Measurements from ENCODE around the gene IGSF9B. TPM values are rescaled to one million over a fixed set of nuclear protein-coding genes. Genes with fewer than 3 reads are reported as not detected.

IGSF9B gene
- total and polyA plus RNA-seq, 2 experiments from 2014 or later, result 0.30 to 0.65 TPM

DNA sequence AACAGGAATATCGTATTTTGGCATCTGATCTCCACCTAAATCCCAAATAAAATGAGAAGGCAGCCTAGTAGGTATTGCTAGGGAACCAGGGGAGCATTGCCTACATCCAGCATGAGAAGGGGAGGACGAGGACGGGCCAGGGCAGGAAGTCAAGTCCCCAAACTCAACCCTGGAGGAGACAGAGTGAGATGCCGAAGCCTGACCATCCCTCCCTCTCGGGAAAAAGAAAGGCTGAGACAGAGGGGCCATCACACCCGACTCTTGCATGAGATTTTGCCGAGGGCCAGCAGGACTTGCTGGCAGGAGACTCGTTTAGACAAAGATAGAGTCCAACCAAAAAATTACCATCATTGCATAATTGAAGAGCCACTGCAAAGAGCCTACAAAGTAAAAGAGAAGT is 61.2 kb downstream of the IGSF9B start:
- WGBS (ENCODE audit: low lambda C conversion rate, missing lambda C conversion rate), result 79% methylated on average over 8 of the region's 8 CpGs

DNA sequence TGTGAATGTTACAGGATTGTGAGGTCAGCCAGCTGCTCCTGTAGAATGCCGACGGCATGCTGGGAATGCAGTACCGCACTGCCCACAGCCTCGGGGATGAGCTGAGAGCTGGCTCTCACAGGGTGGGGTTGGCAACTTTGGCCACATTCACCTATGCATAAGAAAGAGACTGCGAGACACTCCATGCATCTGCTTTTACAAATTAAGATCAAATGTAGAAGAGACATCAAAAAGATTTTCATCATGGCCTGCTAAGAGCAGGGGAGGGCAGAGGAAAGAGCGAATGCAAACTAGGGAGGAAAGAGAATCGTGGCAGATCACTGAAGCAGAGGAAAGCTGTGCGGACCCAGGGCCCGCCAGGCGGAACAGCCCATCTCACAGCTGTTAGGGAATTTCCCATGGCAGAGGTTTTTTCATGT is 61.7 kb downstream of the IGSF9B start:
- DNase-seq (ENCODE audit: low spot score), result no peak
- H3K27ac ChIP-seq, result no peak overlapping the region
- H3K36me3 ChIP-seq (replicated peaks; ENCODE audit: insufficient read depth, low read depth), result no peaks in the 10 kb centered on the region
- 50% methylated on average over 10 of the region's 10 CpGs for WGBS (ENCODE audit: low lambda C conversion rate, missing lambda C conversion rate)
- no peaks in the 10 kb centered on the region for H3K9me3 ChIP-seq (ENCODE audit: low read depth)
- no peaks in the 10 kb centered on the region for H3K9me2 ChIP-seq (replicated peaks; ENCODE audit: insufficient read depth)
- no peak overlapping the region for H3K4me3 ChIP-seq
- H3K4me2 ChIP-seq, result no peak overlapping the region
- no peaks in the 10 kb centered on the region for H3K4me1 ChIP-seq (ENCODE audit: insufficient read depth)
- no peaks in the 10 kb centered on the region for H3K27me3 ChIP-seq
- no peak overlapping the region for H2AFZ ChIP-seq
- no peaks in the 10 kb centered on the region for H3K79me2 ChIP-seq
- TF ChIP-seq EZH2phosphoT487 (IDR thresholded peaks at IDR 0.05; ENCODE audit: low read depth, severe bottlenecking, unreplicated experiment) (no peak), EZH2 (IDR thresholded peaks at IDR 0.05; ENCODE audit: borderline replicate concordance) (no peak)
- TF ChIP-seq, protein P1, sequence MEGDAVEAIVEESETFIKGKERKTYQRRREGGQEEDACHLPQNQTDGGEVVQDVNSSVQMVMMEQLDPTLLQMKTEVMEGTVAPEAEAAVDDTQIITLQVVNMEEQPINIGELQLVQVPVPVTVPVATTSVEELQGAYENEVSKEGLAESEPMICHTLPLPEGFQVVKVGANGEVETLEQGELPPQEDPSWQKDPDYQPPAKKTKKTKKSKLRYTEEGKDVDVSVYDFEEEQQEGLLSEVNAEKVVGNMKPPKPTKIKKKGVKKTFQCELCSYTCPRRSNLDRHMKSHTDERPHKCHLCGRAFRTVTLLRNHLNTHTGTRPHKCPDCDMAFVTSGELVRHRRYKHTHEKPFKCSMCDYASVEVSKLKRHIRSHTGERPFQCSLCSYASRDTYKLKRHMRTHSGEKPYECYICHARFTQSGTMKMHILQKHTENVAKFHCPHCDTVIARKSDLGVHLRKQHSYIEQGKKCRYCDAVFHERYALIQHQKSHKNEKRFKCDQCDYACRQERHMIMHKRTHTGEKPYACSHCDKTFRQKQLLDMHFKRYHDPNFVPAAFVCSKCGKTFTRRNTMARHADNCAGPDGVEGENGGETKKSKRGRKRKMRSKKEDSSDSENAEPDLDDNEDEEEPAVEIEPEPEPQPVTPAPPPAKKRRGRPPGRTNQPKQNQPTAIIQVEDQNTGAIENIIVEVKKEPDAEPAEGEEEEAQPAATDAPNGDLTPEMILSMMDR (IDR thresholded peaks at IDR 0.05; ENCODE audit: poor library complexity), result no peak
- no peaks in the 10 kb centered on the region for H4K20me1 ChIP-seq (ENCODE audit: insufficient read depth, poor library complexity, severe bottlenecking)

More for the DNA sequence above, 61.2 kb downstream of the IGSF9B start:
- Histone ChIP-seq H3K9me2 (replicated peaks; ENCODE audit: insufficient read depth) (no peaks in the 10 kb centered on the region), H3K27me3 (no peaks in the 10 kb centered on the region), H4K20me1 (ENCODE audit: insufficient read depth, poor library complexity, severe bottlenecking) (no peaks in the 10 kb centered on the region), H3K4me2 (no peak overlapping the region), H3K4me1 (ENCODE audit: insufficient read depth) (no peaks in the 10 kb centered on the region), H2AFZ (no peak overlapping the region), H3K36me3 (replicated peaks; ENCODE audit: insufficient read depth, low read depth) (no peaks in the 10 kb centered on the region), H3K27ac (no peak overlapping the region), H3K79me2 (no peaks in the 10 kb centered on the region), H3K4me3 (no peak overlapping the region), H3K9me3 (ENCODE audit: low read depth) (no peaks in the 10 kb centered on the region)
- DNase-seq (ENCODE audit: low spot score), result no peak
- TF ChIP-seq EZH2phosphoT487 (IDR thresholded peaks at IDR 0.05; ENCODE audit: low read depth, severe bottlenecking, unreplicated experiment), result no peak
- TF ChIP-seq, protein P1 (IDR thresholded peaks at IDR 0.05; ENCODE audit: poor library complexity), result no peak
- no peak for TF ChIP-seq EZH2 (IDR thresholded peaks at IDR 0.05; ENCODE audit: borderline replicate concordance)

DNA sequence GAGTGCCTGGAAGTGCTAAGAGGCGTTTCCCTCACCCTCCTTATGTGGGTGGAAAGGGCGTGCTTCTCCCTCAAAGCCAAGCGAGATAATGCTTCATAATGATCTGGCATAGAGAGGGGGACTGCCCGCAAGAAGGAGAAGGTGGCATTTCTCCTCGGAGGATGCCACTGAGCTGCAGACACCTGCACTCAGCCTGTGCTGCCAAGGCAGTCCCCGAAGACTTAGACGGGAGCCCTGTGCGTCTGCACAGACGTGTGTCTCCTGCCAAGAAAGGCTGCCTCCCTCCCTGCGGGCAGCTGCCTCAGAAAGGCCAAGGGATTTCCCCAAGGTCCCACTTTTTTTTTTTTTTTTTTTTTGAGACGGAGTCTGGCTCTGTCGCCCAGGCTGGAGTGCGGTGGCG is 63.4 kb downstream of the IGSF9B start:
- H4K20me1 ChIP-seq (ENCODE audit: insufficient read depth, poor library complexity, severe bottlenecking), result no peaks in the 10 kb centered on the region
- whole genome bisulfite sequencing (ENCODE audit: low lambda C conversion rate, missing lambda C conversion rate), result 91% methylated on average over 12 of the region's 14 CpGs
- no peaks in the 10 kb centered on the region for H3K36me3 ChIP-seq (replicated peaks; ENCODE audit: insufficient read depth, low read depth)
- no peak overlapping the region for H3K4me3 ChIP-seq
- no peak overlapping the region for H3K4me2 ChIP-seq
- no peak overlapping the region for H3K27ac ChIP-seq
- H3K9me2 ChIP-seq (replicated peaks; ENCODE audit: insufficient read depth), result no peaks in the 10 kb centered on the region
- no peak overlapping the region for H2AFZ ChIP-seq
- no peaks in the 10 kb centered on the region for H3K4me1 ChIP-seq (ENCODE audit: insufficient read depth)
- H3K79me2 ChIP-seq, result no peaks in the 10 kb centered on the region
- no peaks in the 10 kb centered on the region for H3K9me3 ChIP-seq (ENCODE audit: low read depth)
- TF ChIP-seq, protein P1 (IDR thresholded peaks at IDR 0.05; ENCODE audit: poor library complexity), result no peak
- TF ChIP-seq EZH2phosphoT487 (IDR thresholded peaks at IDR 0.05; ENCODE audit: low read depth, severe bottlenecking, unreplicated experiment) (no peak), EZH2 (IDR thresholded peaks at IDR 0.05; ENCODE audit: borderline replicate concordance) (no peak)
- no peaks in the 10 kb centered on the region for H3K27me3 ChIP-seq
- no peak for DNase-seq (ENCODE audit: low spot score)
